GM18505 (cell line): ENCODE measurements around the gene BCL2L12.
"Not testable (repeated sequence)": the region's sequence is repeated elsewhere in the genome, so short reads cannot be mapped to it uniquely, and the experiment has no call there.

Experiments
- ATAC-seq: cut with Tn5 transposase; IDR thresholded peaks from one replicate; pipeline ENCODE4 v1.9.1; 2021; ENCODE audit not compliant: unreplicated experiment
- POLR2A ChIP-seq: IDR thresholded peaks from 4 replicates; pipeline ENCODE4 v1.6.1; 2011; ENCODE audit warnings: borderline replicate concordance; ENCODE audit not compliant: insufficient read depth, insufficient read length; ENCODE audit errors: extremely low read depth

BCL2L12 gene

GRCh38 chr19:49710372-49710951 is 44.7 kb downstream of the BCL2L12 start:
- TF ChIP-seq POLR2A: no peak
- ATAC-seq: no peak

- ATAC-seq: no peak
- TF ChIP-seq POLR2A: no peak
These were observed 46.7 kb downstream of the BCL2L12 start for GRCh38 chr19:49712397-49712859.

- no peak for TF ChIP-seq POLR2A
- ATAC-seq: no peak
These were observed 47.6 kb downstream of the BCL2L12 start for GRCh38 chr19:49713236-49713845.

GRCh38 chr19:49716154-49716553 is 50.4 kb downstream of the BCL2L12 start:
- no peak for ATAC-seq
- TF ChIP-seq POLR2A: no peak

- ATAC-seq: no peak
- no peak for TF ChIP-seq POLR2A
These were observed 52.8 kb downstream of the BCL2L12 start for GRCh38 chr19:49718511-49718910.

GRCh38 chr19:49718991-49719390 is 53.3 kb downstream of the BCL2L12 start:
- no peak for TF ChIP-seq POLR2A
- ATAC-seq: no peak

GRCh38 chr19:49719420-49719819 is 53.7 kb downstream of the BCL2L12 start:
- not testable (repeated sequence) for ATAC-seq
